Fibroblast of lung (primary cell): Measurements from ENCODE around the gene RPL28.

Experiments
- EZH2 ChIP-seq: IDR thresholded peaks from 2 replicates; pipeline ENCODE4 v1.5.1; 2012; ENCODE audit warnings: low read length, control low read depth, mild to moderate bottlenecking; ENCODE audit errors: missing control alignments
- TF ChIP-seq, protein P1 (sequence below), 2 donors: IDR thresholded peaks in 1 of 2; conservative IDR thresholded peaks in 1 of 2; 1 replicate in 1 of 2; 2 replicates in 1 of 2; pipeline ENCODE4 v1.5.1; 2011 to 2012; ENCODE audit warnings: low read length in 2 of 2, control low read depth in 1 of 2, inconsistent platforms in 1 of 2, low read depth in 1 of 2, mild to moderate bottlenecking in 1 of 2

GRCh38 chr19:55358943-55359908 lies 26.5 kb upstream of the RPL28 start:
- TF ChIP-seq, protein P1, sequence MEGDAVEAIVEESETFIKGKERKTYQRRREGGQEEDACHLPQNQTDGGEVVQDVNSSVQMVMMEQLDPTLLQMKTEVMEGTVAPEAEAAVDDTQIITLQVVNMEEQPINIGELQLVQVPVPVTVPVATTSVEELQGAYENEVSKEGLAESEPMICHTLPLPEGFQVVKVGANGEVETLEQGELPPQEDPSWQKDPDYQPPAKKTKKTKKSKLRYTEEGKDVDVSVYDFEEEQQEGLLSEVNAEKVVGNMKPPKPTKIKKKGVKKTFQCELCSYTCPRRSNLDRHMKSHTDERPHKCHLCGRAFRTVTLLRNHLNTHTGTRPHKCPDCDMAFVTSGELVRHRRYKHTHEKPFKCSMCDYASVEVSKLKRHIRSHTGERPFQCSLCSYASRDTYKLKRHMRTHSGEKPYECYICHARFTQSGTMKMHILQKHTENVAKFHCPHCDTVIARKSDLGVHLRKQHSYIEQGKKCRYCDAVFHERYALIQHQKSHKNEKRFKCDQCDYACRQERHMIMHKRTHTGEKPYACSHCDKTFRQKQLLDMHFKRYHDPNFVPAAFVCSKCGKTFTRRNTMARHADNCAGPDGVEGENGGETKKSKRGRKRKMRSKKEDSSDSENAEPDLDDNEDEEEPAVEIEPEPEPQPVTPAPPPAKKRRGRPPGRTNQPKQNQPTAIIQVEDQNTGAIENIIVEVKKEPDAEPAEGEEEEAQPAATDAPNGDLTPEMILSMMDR (conservative IDR thresholded peaks at IDR 0.05 in 1 of 2, IDR thresholded peaks at IDR 0.05 in 1 of 2; ENCODE audit: low read depth in 1 of 2, low read length in 2 of 2) = no peak
- no peak for TF ChIP-seq EZH2
